ENCODE measurements around the gene NPIPB4. TPM values are rescaled to one million over a fixed set of nuclear protein-coding genes. Genes with fewer than 3 reads are reported as not detected.
"Not testable (repeated sequence)": the region's sequence is repeated elsewhere in the genome, so short reads cannot be mapped to it uniquely, and the experiment has no call there.

Gene NPIPB4
- total and polyA plus RNA-seq, 8 donors, result 20.4 to 78.7 (median 40.8) TPM

GRCh38 chr16:21820028-21820907 is 37.3 kb downstream of the NPIPB4 start:
- Histone ChIP-seq H3K27ac (peak overlapping the region in 2 of 4 donors; percentile 47 to 53), H3K4me3 (peak overlapping the region; percentile 35 to 59 (median 43))
- H3K9me3 ChIP-seq; H3K27me3 ChIP-seq; intact Hi-C loops (cut with DNase I); FAIRE-seq; H3K4me1 ChIP-seq; H3K36me3 ChIP-seq: not testable (repeated sequence)
- WGBS, 2 donors, result 5% methylated on average over 50 to 55 of the region's 55 CpGs
- peak; percentile 45 to 74 (median 58) for DNase-seq
- peak; percentile 98 to 99 (median 98) for ATAC-seq

GRCh38 chr16:21819617-21820016 is 37.9 kb downstream of the NPIPB4 start:
- ATAC-seq; H3K36me3 ChIP-seq; H3K9me3 ChIP-seq; H3K4me1 ChIP-seq; intact Hi-C loops (cut with DNase I); H3K27ac ChIP-seq; FAIRE-seq; DNase-seq; H3K27me3 ChIP-seq: not testable (repeated sequence)
- WGBS, 2 donors, result 65 to 69% methylated on average over 9 of the region's 10 CpGs
- peak overlapping the region in 3 of 4 donors; percentile 35 to 59 (median 40) for H3K4me3 ChIP-seq

- H3K27me3 ChIP-seq; H3K27ac ChIP-seq; H3K36me3 ChIP-seq; H3K4me1 ChIP-seq; FAIRE-seq; H3K4me3 ChIP-seq; H3K9me3 ChIP-seq; intact Hi-C loops (cut with DNase I); DNase-seq; ATAC-seq: not testable (repeated sequence)
These were observed 40.5 kb downstream of the NPIPB4 start for GRCh38 chr16:21817012-21817411.

- H3K27me3 ChIP-seq; intact Hi-C loops (cut with DNase I); H3K4me1 ChIP-seq; H3K36me3 ChIP-seq; ATAC-seq; DNase-seq; H3K4me3 ChIP-seq; H3K27ac ChIP-seq; H3K9me3 ChIP-seq; FAIRE-seq: not testable (repeated sequence)
- 85 to 94% methylated on average over 10 to 11 of the region's 11 CpGs for WGBS, 2 donors
These were observed 41.9 kb downstream of the NPIPB4 start for GRCh38 chr16:21815694-21816093.

- FAIRE-seq; intact Hi-C loops (cut with DNase I); H3K27ac ChIP-seq: not testable (repeated sequence)
These were observed 55.2 kb downstream of the NPIPB4 start for GRCh38 chr16:21802375-21802663.

GRCh38 chr16:21801538-21802374 is 55.8 kb downstream of the NPIPB4 start:
- H3K4me1 ChIP-seq; FAIRE-seq; H3K27me3 ChIP-seq; H3K4me3 ChIP-seq; H3K27ac ChIP-seq; H3K36me3 ChIP-seq; H3K9me3 ChIP-seq; intact Hi-C loops (cut with DNase I): not testable (repeated sequence)
- peak in 1 of 6 donors; percentile 32 for DNase-seq
- peak; percentile 70 to 89 (median 86) for ATAC-seq
- TF ChIP-seq CTCF (IDR thresholded peaks at IDR 0.05), result peak in 2 of 4 donors; percentile 16 to 26
- whole genome bisulfite sequencing, 2 donors, result 55 to 64% methylated on average over 10 to 11 of the region's 13 CpGs

More at GRCh38 chr16:21802375-21802663, 55.2 kb downstream of the NPIPB4 start:
- H3K27me3 ChIP-seq, H3K4me1 ChIP-seq, ATAC-seq, H3K9me3 ChIP-seq, DNase-seq, H3K4me3 ChIP-seq, H3K36me3 ChIP-seq: not testable (repeated sequence)
- 66 to 97% methylated on average over 1 to 2 of the region's 2 CpGs for WGBS, 2 donors

GRCh38 chr16:21798601-21799000 is 59.0 kb downstream of the NPIPB4 start:
- DNase-seq; H3K27ac ChIP-seq; H3K36me3 ChIP-seq; ATAC-seq; H3K27me3 ChIP-seq; H3K4me1 ChIP-seq; H3K9me3 ChIP-seq; FAIRE-seq; H3K4me3 ChIP-seq; intact Hi-C loops (cut with DNase I): not testable (repeated sequence)
- WGBS, 2 donors, result no CpG with 5 or more reads among the region's 3 CpGs

- H3K9me3 ChIP-seq; H3K27me3 ChIP-seq; H3K4me3 ChIP-seq; intact Hi-C loops (cut with DNase I); H3K27ac ChIP-seq; H3K4me1 ChIP-seq; FAIRE-seq; H3K36me3 ChIP-seq; DNase-seq: not testable (repeated sequence)
- ATAC-seq, result peak in 2 of 4 donors; percentile 59 to 75
- WGBS, 2 donors, result 56 to 63% methylated on average over 2 of the region's 3 CpGs
These were observed 64.2 kb downstream of the NPIPB4 start for GRCh38 chr16:21793310-21793709.

GRCh38 chr16:21790506-21790905 is 67.0 kb downstream of the NPIPB4 start:
- H3K4me3 ChIP-seq; DNase-seq; FAIRE-seq; H3K27me3 ChIP-seq; H3K27ac ChIP-seq; H3K4me1 ChIP-seq; H3K9me3 ChIP-seq; H3K36me3 ChIP-seq; intact Hi-C loops (cut with DNase I): not testable (repeated sequence)
- ATAC-seq, result peak in 3 of 4 donors; percentile 55 to 80 (median 70)
- WGBS, 2 donors, result 28 to 43% methylated on average over 1 of the region's 1 CpG
